Ishikawa (cell line): Measurements from ENCODE around the gene PBX2.

Experiments used
- CEBPB ChIP-seq: IDR thresholded peaks from 2 replicates; pipeline ENCODE4 v1.6.1; 2012
- CREB1 ChIP-seq: IDR thresholded peaks from 2 replicates; pipeline ENCODE4 v1.6.1; 2012; ENCODE audit warnings: low read depth
- EGR1 ChIP-seq: IDR thresholded peaks from 2 replicates; pipeline ENCODE4 v1.6.1; 2012
- EP300 ChIP-seq: IDR thresholded peaks from 2 replicates; pipeline ENCODE4 v1.6.1; 2012; ENCODE audit warnings: borderline replicate concordance
- FOXM1 ChIP-seq: IDR thresholded peaks from 2 replicates; pipeline ENCODE4 v1.6.1; 2012; ENCODE audit warnings: low read depth, borderline replicate concordance
- MAX ChIP-seq: IDR thresholded peaks from 2 replicates; pipeline ENCODE4 v1.6.1; 2012
- NFIC ChIP-seq: IDR thresholded peaks from 2 replicates; pipeline ENCODE4 v1.6.1; 2012
- RAD21 ChIP-seq: IDR thresholded peaks from 2 replicates; pipeline ENCODE4 v1.6.1; 2012; ENCODE audit warnings: low read depth
- REST ChIP-seq: IDR thresholded peaks from 2 replicates; pipeline ENCODE4 v1.6.1; 2012; ENCODE audit warnings: low read depth, mild to moderate bottlenecking
- TAF1 ChIP-seq: IDR thresholded peaks from 2 replicates; pipeline ENCODE4 v1.6.1; 2012; ENCODE audit warnings: low read depth, mild to moderate bottlenecking
- TCF12 ChIP-seq: IDR thresholded peaks from 2 replicates; pipeline ENCODE4 v1.6.1; 2012; ENCODE audit warnings: low read depth
- TEAD4 ChIP-seq: IDR thresholded peaks from 2 replicates; pipeline ENCODE4 v1.6.1; 2012
- USF1 ChIP-seq: IDR thresholded peaks from 2 replicates; pipeline ENCODE4 v1.6.1; 2012
- YY1 ChIP-seq: IDR thresholded peaks from 2 replicates; pipeline ENCODE4 v1.6.1; 2012; ENCODE audit warnings: low read depth
- ZBTB7A ChIP-seq: IDR thresholded peaks from 2 replicates; pipeline ENCODE4 v1.6.1; 2012; ENCODE audit warnings: low read depth

The PBX2 gene

GRCh38 chr6:32175322-32175710 is 14.7 kb downstream of the PBX2 start:
- TF ChIP-seq USF1 = no peak
- TF ChIP-seq EP300 = no peak
- TF ChIP-seq CREB1 = no peak
- no peak for TF ChIP-seq CEBPB
- no peak for TF ChIP-seq MAX
- no peak for TF ChIP-seq TCF12
- TF ChIP-seq EGR1 = no peak
- TF ChIP-seq RAD21 = no peak
- no peak for TF ChIP-seq TEAD4
- TF ChIP-seq REST = no peak
- TF ChIP-seq FOXM1 = no peak
- TF ChIP-seq TAF1 = no peak
- TF ChIP-seq YY1 = no peak
- no peak for TF ChIP-seq ZBTB7A
- TF ChIP-seq NFIC = no peak

GRCh38 chr6:32174416-32174815 is 15.6 kb downstream of the PBX2 start:
- TF ChIP-seq EP300 (no peak), CEBPB (no peak), RAD21 (no peak), CREB1 (no peak), MAX (no peak), NFIC (no peak), REST (no peak), TEAD4 (no peak), ZBTB7A (no peak), TCF12 (no peak), TAF1 (no peak), USF1 (no peak), FOXM1 (no peak), EGR1 (no peak), YY1 (no peak)

- no peak for TF ChIP-seq ZBTB7A
- no peak for TF ChIP-seq CEBPB
- no peak for TF ChIP-seq TAF1
- TF ChIP-seq REST = no peak
- TF ChIP-seq USF1 = no peak
- no peak for TF ChIP-seq MAX
- no peak for TF ChIP-seq NFIC
- no peak for TF ChIP-seq EGR1
- TF ChIP-seq TEAD4 = no peak
- no peak for TF ChIP-seq FOXM1
- no peak for TF ChIP-seq TCF12
- TF ChIP-seq YY1 = no peak
These were observed 16.8 kb downstream of the PBX2 start for GRCh38 chr6:32173051-32173727.

- no peak for TF ChIP-seq TAF1
- no peak for TF ChIP-seq TCF12
- TF ChIP-seq YY1 = no peak
- TF ChIP-seq NFIC = no peak
- TF ChIP-seq ZBTB7A = no peak
- no peak for TF ChIP-seq FOXM1
- TF ChIP-seq RAD21 = no peak
- TF ChIP-seq CREB1 = no peak
- no peak for TF ChIP-seq CEBPB
- no peak for TF ChIP-seq MAX
These were observed 18.8 kb downstream of the PBX2 start for GRCh38 chr6:32171234-32171633.
